GM12891 (cell line): Measurements from ENCODE around the gene SF1.

Experiments used
- POLR2A ChIP-seq: IDR thresholded peaks from 2 replicates; pipeline ENCODE4 v1.6.1; 2011; ENCODE audit warnings: low read depth, low read length, control low read depth
- POLR2AphosphoS5 ChIP-seq: IDR thresholded peaks from 2 replicates; pipeline ENCODE4 v1.6.1; 2011; ENCODE audit warnings: low read depth, low read length, control low read depth
- TAF1 ChIP-seq: IDR thresholded peaks from 2 replicates; pipeline ENCODE4 v1.6.1; 2011; ENCODE audit warnings: low read depth, low read length, control low read depth

DNA sequence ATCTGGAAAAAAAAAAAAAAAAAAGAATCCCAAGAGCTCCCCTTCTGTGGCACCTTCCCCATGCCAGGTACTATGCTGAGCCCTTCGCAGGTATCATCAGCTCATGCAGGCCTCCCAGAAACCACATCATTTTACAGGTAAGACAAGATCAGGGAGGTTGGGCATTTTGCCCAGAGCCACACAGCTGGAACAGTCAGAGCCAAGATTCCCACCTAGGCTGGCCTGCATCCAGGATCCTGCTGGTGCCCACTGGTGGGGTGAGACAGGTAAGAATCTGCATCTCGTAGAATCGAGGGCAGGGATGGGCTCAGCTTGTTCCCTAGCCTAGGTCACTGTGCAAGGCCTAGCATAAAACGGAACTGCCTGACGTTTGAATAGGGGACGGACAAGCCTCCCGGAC lies 47.7 kb upstream of the SF1 start:
- TF ChIP-seq POLR2A (no peak), TAF1 (no peak), POLR2AphosphoS5 (no peak)
